SK-N-SH (cell line): ENCODE measurements around the gene RNF8. TPM values are rescaled to one million over a fixed set of nuclear protein-coding genes. Genes with fewer than 3 reads are reported as not detected.

ENCODE experiments used
- CTCF ChIA-PET: fragments of 300-600, 350-600 bp; formaldehyde crosslinking; extraction: SDS; loops from one replicate; lab custom pipeline; 2021; lab: Yijun Ruan, JAX
- POLR2A ChIA-PET: fragments of 350-600 bp; sonication (Branson Sonifier 250); formaldehyde crosslinking; extraction: SDS; loops from one replicate; lab custom pipeline; 2020; ENCODE audit warnings: antibody characterized with exemption, inconsistent platforms; lab: Yijun Ruan, JAX
- DNase-seq: peaks from one replicate; pipeline ENCODE4 v3.0.0; 2012
- H2AFZ ChIP-seq: fragments of 200-600 bp; sonication (generic); 2 replicates; pipeline ENCODE4 v1.8.1; 2016; ENCODE audit warnings: antibody characterized with exemption, mild to moderate bottlenecking, low read depth
- H3F3A ChIP-seq: fragments of 200-600 bp; sonication (generic); replicated peaks from 2 replicates; pipeline ENCODE3; 2016; ENCODE audit warnings: antibody characterized with exemption, mild to moderate bottlenecking; ENCODE audit not compliant: insufficient read depth
- H3K27ac ChIP-seq, 2 experiments: fragments of 200-500 bp in 1 of 2; fragments of 200-600 bp in 1 of 2; sonication (Bioruptor generic) in 1 of 2; sonication (generic), shearing (Covaris generic) in 1 of 2; 2 replicates each; pipeline versions ENCODE4 v1.5.1 to v1.6.1; 2014 to 2016; ENCODE audit warnings: low read depth in 2 of 2, inconsistent platforms in 1 of 2, low read length in 1 of 2, mild to moderate bottlenecking in 1 of 2, mixed read lengths in 1 of 2
- H3K27me3 ChIP-seq: fragments of 200-600 bp; sonication (generic), shearing (Covaris generic); 2 replicates; pipeline ENCODE4 v1.6.1; 2016; ENCODE audit warnings: mixed run types; ENCODE audit not compliant: insufficient read depth
- H3K36me3 ChIP-seq, 2 experiments: fragments of 200-500 bp in 1 of 2; fragments of 200-600 bp in 1 of 2; sonication (Bioruptor generic) in 1 of 2; sonication (generic) in 1 of 2; replicated peaks in 1 of 2; 2 replicates each; pipeline versions ENCODE3 to v1.5.1; 2014 to 2016; ENCODE audit warnings: low read length in 1 of 2, mild to moderate bottlenecking in 1 of 2; ENCODE audit not compliant: insufficient read depth in 2 of 2, control insufficient read depth in 1 of 2
- H3K4me1 ChIP-seq, 2 experiments: fragments of 200-500 bp in 1 of 2; fragments of 200-600 bp in 1 of 2; sonication (Bioruptor generic) in 1 of 2; sonication (generic), shearing (Covaris generic) in 1 of 2; 2 replicates each; pipeline versions ENCODE4 v1.5.1 to v1.6.1; 2014 to 2016; ENCODE audit warnings: low read depth in 1 of 2, low read length in 1 of 2, mixed run types in 1 of 2; ENCODE audit not compliant: insufficient read depth in 2 of 2, control insufficient read depth in 1 of 2
- H3K4me2 ChIP-seq: fragments of 200-600 bp; sonication (generic), shearing (Covaris generic); 2 replicates; pipeline ENCODE4 v1.6.1; 2017; ENCODE audit warnings: mixed run types
- H3K4me3 ChIP-seq, 2 experiments: fragments of 200-500 bp in 1 of 2; fragments of 200-600 bp in 1 of 2; sonication (Bioruptor generic) in 1 of 2; sonication (generic), shearing (Covaris generic) in 1 of 2; 2 replicates each; pipeline versions ENCODE4 v1.5.1 to v1.8.1; 2014 to 2016; ENCODE audit warnings: low read depth in 2 of 2, inconsistent platforms in 1 of 2, low read length in 1 of 2, mild to moderate bottlenecking in 1 of 2, mixed read lengths in 1 of 2, moderate library complexity in 1 of 2
- H3K79me2 ChIP-seq: fragments of 200-600 bp; sonication (generic); 2 replicates; pipeline ENCODE4 v1.8.1; 2017; ENCODE audit warnings: mild to moderate bottlenecking; ENCODE audit not compliant: insufficient read depth
- H3K9ac ChIP-seq: fragments of 200-600 bp; sonication (generic); 2 replicates; pipeline ENCODE4 v1.6.1; 2017; ENCODE audit warnings: mixed run types
- H3K9me2 ChIP-seq: fragments of 200-600 bp; sonication (generic); 2 replicates; pipeline ENCODE4 v1.6.1; 2017; ENCODE audit warnings: mixed run types
- H3K9me3 ChIP-seq: fragments of 200-600 bp; sonication (generic); 2 replicates; pipeline ENCODE4 v1.6.1; 2017; ENCODE audit warnings: mixed run types, mild to moderate bottlenecking, moderate library complexity
- H4K20me1 ChIP-seq: fragments of 200-600 bp; sonication (generic); 2 replicates; pipeline ENCODE4 v1.6.1; 2017; ENCODE audit warnings: mild to moderate bottlenecking, mixed run types; ENCODE audit not compliant: insufficient read depth
- ELF1 ChIP-seq: IDR thresholded peaks from 2 replicates; pipeline ENCODE4 v1.4.0; 2012
- EP300 ChIP-seq, 2 experiments: IDR thresholded peaks; 2 replicates each; pipeline versions ENCODE4 v1.4.0 to v1.6.1; 2012; ENCODE audit warnings: borderline replicate concordance in 1 of 2, low read depth in 1 of 2, low read length in 1 of 2
- FOXJ3 ChIP-seq: sonication (generic); formaldehyde crosslinking; IDR thresholded peaks from 2 replicates; pipeline ENCODE4 v1.5.1; 2020; ENCODE audit warnings: mild to moderate bottlenecking, missing genetic modification reagents
- GABPA ChIP-seq: IDR thresholded peaks from 2 replicates; pipeline ENCODE4 v1.4.0; 2012; ENCODE audit warnings: low read depth, mild to moderate bottlenecking
- GATA2 ChIP-seq: sonication (generic); formaldehyde crosslinking; IDR thresholded peaks from 2 replicates; pipeline ENCODE4 v1.5.0; 2020; ENCODE audit warnings: mild to moderate bottlenecking, missing genetic modification reagents
- NRF1 ChIP-seq: IDR thresholded peaks from 2 replicates; pipeline ENCODE4 v1.6.1; 2012; ENCODE audit warnings: low read depth, mild to moderate bottlenecking, low read length
- POLR2AphosphoS5 ChIP-seq: IDR thresholded peaks from 2 replicates; pipeline ENCODE4 v1.6.1; 2012; ENCODE audit warnings: low read depth, low read length
- RAD21 ChIP-seq: IDR thresholded peaks from 2 replicates; pipeline ENCODE4 v1.6.1; 2012; ENCODE audit warnings: mild to moderate bottlenecking, low read length
- RCOR1 ChIP-seq: fragments of 150-350 bp; IDR thresholded peaks from 2 replicates; pipeline ENCODE4 v1.6.1; 2017; ENCODE audit warnings: antibody characterized with exemption, low read length
- TAF1 ChIP-seq: IDR thresholded peaks from 2 replicates; pipeline ENCODE4 v1.6.1; 2012; ENCODE audit warnings: low read depth, mild to moderate bottlenecking, low read length, moderate library complexity, borderline replicate concordance
- TCF12 ChIP-seq: IDR thresholded peaks from 2 replicates; pipeline ENCODE4 v1.4.0; 2012
- YY1 ChIP-seq: IDR thresholded peaks from 2 replicates; pipeline ENCODE4 v1.4.0; 2012; ENCODE audit warnings: low read depth, mild to moderate bottlenecking
- WGBS: methylation state at CpG from one replicate; pipeline ENCODE4 v1.1.6; 2017; ENCODE audit warnings: low lambda C conversion rate; 5-methylcytosine and 5-hydroxymethylcytosine counted together
- polyA plus RNA-seq, 3 experiments: library from polyadenylated mRNA; depleted of rRNA; stranded (reverse); fragments of >200 nt; gene quantifications; 2 replicates each; pipeline ENCODE4 v1.2.3, GENCODE V29; 2012
- TF ChIP-seq, protein P1 (sequence below): IDR thresholded peaks from 2 replicates; pipeline ENCODE4; 2012
- TF ChIP-seq, protein P2 (sequence below): IDR thresholded peaks from 2 replicates; pipeline ENCODE4 v1.4.0; 2012; ENCODE audit warnings: low read depth
- TF ChIP-seq, protein P3 (sequence below): fragments of 200-600 bp; sonication (generic); IDR thresholded peaks from 2 replicates; pipeline ENCODE4 v1.6.1; 2017; ENCODE audit warnings: antibody characterized with exemption, mild to moderate bottlenecking, moderate library complexity
- TF ChIP-seq, protein P4 (sequence below): IDR thresholded peaks from 2 replicates; pipeline ENCODE4 v1.4.0; 2012; ENCODE audit warnings: low read depth, borderline replicate concordance
- TF ChIP-seq, protein P5 (sequence below): fragments of 150-350 bp; IDR thresholded peaks from 2 replicates; pipeline ENCODE4 v1.6.1; 2016; ENCODE audit warnings: mild to moderate bottlenecking, low read depth, low read length

Gene RNF8
- polyA plus RNA-seq, 1 of the 3 experiments (the other 2 are of a cell fraction): 21.7 TPM

DNA sequence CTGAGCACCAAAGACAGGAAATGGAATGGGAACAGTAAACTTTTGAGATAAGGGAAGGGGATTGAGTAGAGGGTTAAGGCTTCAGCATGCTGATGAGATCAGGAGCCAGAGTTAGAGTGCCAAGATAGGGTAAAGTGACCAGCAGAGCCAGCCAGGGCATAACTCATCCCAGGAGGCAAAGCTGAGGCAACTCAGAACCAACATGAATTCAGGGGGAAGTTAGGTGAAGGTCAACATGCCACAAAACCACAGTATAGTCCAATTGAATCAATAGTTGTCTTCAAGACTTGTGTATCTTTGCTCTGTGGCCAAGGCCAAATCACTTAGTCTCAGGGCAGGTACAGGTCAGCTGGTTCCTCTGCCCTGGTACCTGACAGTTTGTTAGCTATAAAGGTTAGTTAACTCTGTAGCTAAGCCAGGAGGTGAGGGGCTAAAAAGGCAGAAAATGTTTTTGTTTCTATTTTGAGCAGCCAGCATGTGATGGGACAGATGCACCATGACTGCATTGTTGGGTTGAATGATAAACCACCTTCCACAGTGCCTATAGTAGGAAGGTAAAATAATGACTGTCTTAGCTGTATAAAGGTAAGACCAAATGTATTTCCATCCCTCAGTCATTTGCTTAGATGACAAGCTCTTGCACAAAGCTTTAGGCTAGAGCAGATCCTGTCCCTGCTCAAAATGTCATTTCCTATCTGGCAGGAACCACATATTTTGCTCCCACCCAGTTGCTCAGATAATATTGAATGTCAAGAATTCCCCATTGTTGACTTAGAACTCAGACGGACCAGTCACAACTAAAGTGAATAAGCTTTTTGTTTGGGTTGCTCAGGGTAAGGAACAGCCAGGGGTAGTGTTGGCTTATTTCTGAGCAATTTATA lies 15.8 kb downstream of the RNF8 start:
- WGBS: 50% methylated on average over 1 of the region's 1 CpG
- H3K79me2 ChIP-seq: 0 out of 2 replicates have a peak, but pooled peaks cover 10% of the 10 kb centered on the region
- no peak overlapping the region for H3K4me2 ChIP-seq
- no peaks in the 10 kb centered on the region for H3K27me3 ChIP-seq
- H3K27ac ChIP-seq: no peak overlapping the region
- H3K36me3 ChIP-seq: peaks cover 48 to 56% of the 10 kb centered on the region in 2 experiments
- H4K20me1 ChIP-seq: no peaks in the 10 kb centered on the region
- no peaks in the 10 kb centered on the region for H3F3A ChIP-seq
- H3K9me2 ChIP-seq: no peaks in the 10 kb centered on the region
- TF ChIP-seq GABPA (no peak), RCOR1 (no peak), TCF12 (no peak), RAD21 (no peak), EP300 (IDR thresholded peaks at IDR 0.05; ENCODE audit: borderline replicate concordance in 1 of 2, low read depth in 1 of 2, low read length in 1 of 2) (no peak), YY1 (no peak), ELF1 (no peak), GATA2 (CRISPR knock-in tag) (no peak)
- TF ChIP-seq, protein P1, sequence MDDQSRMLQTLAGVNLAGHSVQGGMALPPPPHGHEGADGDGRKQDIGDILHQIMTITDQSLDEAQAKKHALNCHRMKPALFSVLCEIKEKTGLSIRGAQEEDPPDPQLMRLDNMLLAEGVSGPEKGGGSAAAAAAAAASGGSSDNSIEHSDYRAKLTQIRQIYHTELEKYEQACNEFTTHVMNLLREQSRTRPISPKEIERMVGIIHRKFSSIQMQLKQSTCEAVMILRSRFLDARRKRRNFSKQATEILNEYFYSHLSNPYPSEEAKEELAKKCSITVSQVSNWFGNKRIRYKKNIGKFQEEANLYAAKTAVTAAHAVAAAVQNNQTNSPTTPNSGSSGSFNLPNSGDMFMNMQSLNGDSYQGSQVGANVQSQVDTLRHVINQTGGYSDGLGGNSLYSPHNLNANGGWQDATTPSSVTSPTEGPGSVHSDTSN: no peak
- TF ChIP-seq, protein P2, sequence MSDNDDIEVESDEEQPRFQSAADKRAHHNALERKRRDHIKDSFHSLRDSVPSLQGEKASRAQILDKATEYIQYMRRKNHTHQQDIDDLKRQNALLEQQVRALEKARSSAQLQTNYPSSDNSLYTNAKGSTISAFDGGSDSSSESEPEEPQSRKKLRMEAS: no peak
- TF ChIP-seq, protein P3, sequence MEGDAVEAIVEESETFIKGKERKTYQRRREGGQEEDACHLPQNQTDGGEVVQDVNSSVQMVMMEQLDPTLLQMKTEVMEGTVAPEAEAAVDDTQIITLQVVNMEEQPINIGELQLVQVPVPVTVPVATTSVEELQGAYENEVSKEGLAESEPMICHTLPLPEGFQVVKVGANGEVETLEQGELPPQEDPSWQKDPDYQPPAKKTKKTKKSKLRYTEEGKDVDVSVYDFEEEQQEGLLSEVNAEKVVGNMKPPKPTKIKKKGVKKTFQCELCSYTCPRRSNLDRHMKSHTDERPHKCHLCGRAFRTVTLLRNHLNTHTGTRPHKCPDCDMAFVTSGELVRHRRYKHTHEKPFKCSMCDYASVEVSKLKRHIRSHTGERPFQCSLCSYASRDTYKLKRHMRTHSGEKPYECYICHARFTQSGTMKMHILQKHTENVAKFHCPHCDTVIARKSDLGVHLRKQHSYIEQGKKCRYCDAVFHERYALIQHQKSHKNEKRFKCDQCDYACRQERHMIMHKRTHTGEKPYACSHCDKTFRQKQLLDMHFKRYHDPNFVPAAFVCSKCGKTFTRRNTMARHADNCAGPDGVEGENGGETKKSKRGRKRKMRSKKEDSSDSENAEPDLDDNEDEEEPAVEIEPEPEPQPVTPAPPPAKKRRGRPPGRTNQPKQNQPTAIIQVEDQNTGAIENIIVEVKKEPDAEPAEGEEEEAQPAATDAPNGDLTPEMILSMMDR: no peak
- no peak overlapping the region for H3K9ac ChIP-seq
- no peak overlapping the region for H3K4me3 ChIP-seq
- peaks cover 0 to 6% of the 10 kb centered on the region in 2 experiments; a peak in 2 of 4 replicates for H3K4me1 ChIP-seq
- H3K9me3 ChIP-seq: no peaks in the 10 kb centered on the region
- no peak for DNase-seq
- POLR2A ChIA-PET: no interaction called here
- no peak overlapping the region for H2AFZ ChIP-seq
- CTCF ChIA-PET: interaction anchor here (1.2 to 2.0 kb wide), 2 partner anchors 44 to 322 kb away, joined by 5 read pairs; no protein-coding TSS in a partner anchor

DNA sequence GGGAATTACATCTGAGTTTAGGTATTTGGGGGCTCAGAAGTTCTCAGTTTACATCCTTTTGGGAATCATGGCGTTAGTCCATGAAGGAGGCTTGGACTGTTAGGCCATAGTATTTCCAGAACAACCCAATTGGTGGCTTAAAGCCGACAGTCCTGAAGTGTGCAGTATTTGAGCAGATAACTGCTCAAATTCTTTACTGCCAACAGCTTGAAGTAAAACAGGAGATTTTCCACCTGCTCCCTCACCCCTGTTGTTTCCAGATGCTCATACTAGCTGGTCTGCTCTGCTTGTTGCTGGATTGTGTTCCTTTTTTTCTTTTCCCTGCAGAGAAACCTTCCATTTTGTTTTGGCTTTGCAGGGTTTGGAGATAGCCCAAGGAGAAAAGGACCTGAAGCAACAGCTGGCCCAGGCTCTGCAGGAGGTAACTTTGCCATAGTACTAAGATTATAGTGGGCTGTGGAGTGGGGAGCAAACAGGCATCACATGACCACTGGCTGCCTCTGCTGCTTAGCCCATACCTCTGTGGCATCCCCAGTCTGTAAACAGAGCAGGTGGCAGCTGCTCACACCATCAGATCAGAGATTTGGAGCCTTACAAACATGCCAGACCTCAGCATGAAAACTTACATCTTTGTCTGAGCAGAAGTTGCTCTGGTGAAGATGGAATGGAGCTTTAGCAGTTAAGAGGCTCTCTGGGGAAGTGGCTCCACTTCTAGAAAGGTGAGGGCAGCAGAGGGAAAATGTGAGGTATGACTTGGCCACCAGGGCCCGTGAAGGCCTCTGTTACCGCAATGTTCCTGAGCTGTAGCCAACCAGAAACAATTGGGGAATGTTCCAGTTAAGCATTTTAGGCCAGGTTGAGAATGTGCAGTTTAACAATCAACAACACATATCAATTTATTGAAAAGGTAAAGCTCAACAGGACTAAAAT lies 17.6 kb downstream of the RNF8 start:
- no peaks in the 10 kb centered on the region for H3K9me2 ChIP-seq
- H3K4me1 ChIP-seq: peaks cover 0 to 6% of the 10 kb centered on the region in 2 experiments; a peak in 2 of 4 replicates
- WGBS: 84% methylated on average over 4 of the region's 4 CpGs
- CTCF ChIA-PET: interaction anchor here (0.6 to 3.5 kb wide), 6 partner anchors 9 to 194 kb away, joined by 3 to 18 read pairs (median 4); no protein-coding TSS in a partner anchor
- no peak overlapping the region for H2AFZ ChIP-seq
- H3K36me3 ChIP-seq: peaks cover 48 to 60% of the 10 kb centered on the region in 2 experiments
- H3K27ac ChIP-seq: no peak overlapping the region
- no peaks in the 10 kb centered on the region for H4K20me1 ChIP-seq
- H3K9me3 ChIP-seq: no peaks in the 10 kb centered on the region
- no peak overlapping the region for H3K4me3 ChIP-seq
- H3K79me2 ChIP-seq: 0 out of 2 replicates have a peak, but pooled peaks cover 6% of the 10 kb centered on the region
- DNase-seq: no peak
- POLR2A ChIA-PET: no interaction called here
- H3K27me3 ChIP-seq: no peaks in the 10 kb centered on the region
- H3K9ac ChIP-seq: no peak overlapping the region
- H3K4me2 ChIP-seq: no peak overlapping the region
- no peaks in the 10 kb centered on the region for H3F3A ChIP-seq
- TF ChIP-seq, protein P4, sequence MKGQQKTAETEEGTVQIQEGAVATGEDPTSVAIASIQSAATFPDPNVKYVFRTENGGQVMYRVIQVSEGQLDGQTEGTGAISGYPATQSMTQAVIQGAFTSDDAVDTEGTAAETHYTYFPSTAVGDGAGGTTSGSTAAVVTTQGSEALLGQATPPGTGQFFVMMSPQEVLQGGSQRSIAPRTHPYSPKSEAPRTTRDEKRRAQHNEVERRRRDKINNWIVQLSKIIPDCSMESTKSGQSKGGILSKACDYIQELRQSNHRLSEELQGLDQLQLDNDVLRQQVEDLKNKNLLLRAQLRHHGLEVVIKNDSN: no peak
- TF ChIP-seq NRF1 (no peak), POLR2AphosphoS5 (no peak), TAF1 (no peak), FOXJ3 (CRISPR knock-in tag) (no peak)
- TF ChIP-seq, protein P5, sequence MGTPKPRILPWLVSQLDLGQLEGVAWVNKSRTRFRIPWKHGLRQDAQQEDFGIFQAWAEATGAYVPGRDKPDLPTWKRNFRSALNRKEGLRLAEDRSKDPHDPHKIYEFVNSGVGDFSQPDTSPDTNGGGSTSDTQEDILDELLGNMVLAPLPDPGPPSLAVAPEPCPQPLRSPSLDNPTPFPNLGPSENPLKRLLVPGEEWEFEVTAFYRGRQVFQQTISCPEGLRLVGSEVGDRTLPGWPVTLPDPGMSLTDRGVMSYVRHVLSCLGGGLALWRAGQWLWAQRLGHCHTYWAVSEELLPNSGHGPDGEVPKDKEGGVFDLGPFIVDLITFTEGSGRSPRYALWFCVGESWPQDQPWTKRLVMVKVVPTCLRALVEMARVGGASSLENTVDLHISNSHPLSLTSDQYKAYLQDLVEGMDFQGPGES: no peak
- TF ChIP-seq, protein P3: no peak
